Activated CD4-positive, alpha-beta T cell treated with anti-CD3 and anti-CD28 coated beads, Interleukin-2, amount 10 ng/mL, durations not matched to agents 24 days and 14 days (primary cell): ENCODE results near the gene ZNF787. TPM values are rescaled to one million over a fixed set of nuclear protein-coding genes. Genes with fewer than 3 reads are reported as not detected.

ENCODE experiments used
- DNase-seq: peaks from one replicate; pipeline ENCODE4 v3.0.0; 2022
- H3K27ac Mint-ChIP-seq: one replicate; pipeline ENCODE4 v1.8.0; 2022; ENCODE audit warnings: mild to moderate bottlenecking, mixed read lengths
- H3K27me3 Mint-ChIP-seq: one replicate; pipeline ENCODE4 v1.8.0; 2022; ENCODE audit warnings: mixed read lengths
- H3K36me3 Mint-ChIP-seq: one replicate; pipeline ENCODE4 v1.8.0; 2022; ENCODE audit warnings: low read depth, mild to moderate bottlenecking, mixed read lengths
- H3K4me1 Mint-ChIP-seq: one replicate; pipeline ENCODE4 v1.8.0; 2021; ENCODE audit warnings: mixed read lengths
- H3K4me3 Mint-ChIP-seq: one replicate; pipeline ENCODE4 v1.8.0; 2022; ENCODE audit warnings: mild to moderate bottlenecking, moderate library complexity, mixed read lengths
- H3K9me3 Mint-ChIP-seq: one replicate; pipeline ENCODE4 v1.8.0; 2021; ENCODE audit warnings: mixed read lengths
- intact Hi-C: fragments of 100-400 bp; cut with micrococcal nuclease; formaldehyde crosslinking; loops from one replicate; pipeline ENCODE4 v1.15.1; 2023
- total RNA-seq: library from RNA; stranded (reverse); gene quantifications from 2 replicates; pipeline ENCODE4 v1.2.3, GENCODE V29; 2022

The ZNF787 gene
- total RNA-seq = 36.4 and 37.0 TPM in 2 replicates

- peak; percentile 99 for DNase-seq
- intact Hi-C loops = loop anchor here (1.0 to 10.0 kb wide), 3 partner anchors 20 to 787 kb away; partner anchors contain the start of genes KMT5C, ZNF444 and ZSCAN5A
- H3K9me3 Mint-ChIP-seq = no peaks in the 10 kb centered on the region
- H3K4me1 Mint-ChIP-seq = peaks cover 35% of the 10 kb centered on the region
- H3K4me3 Mint-ChIP-seq = peak within 1 kb of the TSS; percentile 90
- peaks cover 2% of the 10 kb centered on the region for H3K27me3 Mint-ChIP-seq
- peaks cover 10% of the 10 kb centered on the region for H3K36me3 Mint-ChIP-seq
- H3K27ac Mint-ChIP-seq = peak within 1 kb of the TSS; percentile 97
Observed at GRCh38 chr19:56121180-56122167, at the start of gene ZNF787. TSS of gene ZNF787 (minus strand) at chr19:56121295. CDS start at chr19:56103217, 18,078 bp downstream.

- H3K27me3 Mint-ChIP-seq = no peaks in the 10 kb centered on the region
- intact Hi-C loops = no loop called here
- no peak overlapping the region for H3K27ac Mint-ChIP-seq
- no peaks in the 10 kb centered on the region for H3K9me3 Mint-ChIP-seq
- H3K36me3 Mint-ChIP-seq = no peaks in the 10 kb centered on the region
- H3K4me3 Mint-ChIP-seq = no peak overlapping the region
- H3K4me1 Mint-ChIP-seq = peaks cover 3% of the 10 kb centered on the region
- no peak for DNase-seq
Observed at GRCh38 chr19:56170261-56170660, 49.2 kb upstream of the ZNF787 start.

GRCh38 chr19:56167064-56167578 lies 46.0 kb upstream of the ZNF787 start:
- no peaks in the 10 kb centered on the region for H3K27me3 Mint-ChIP-seq
- no peaks in the 10 kb centered on the region for H3K9me3 Mint-ChIP-seq
- intact Hi-C loops = loop anchor here (10.0 kb wide), 1 partner anchor 52 kb away; no protein-coding TSS in a partner anchor
- DNase-seq = no peak
- H3K4me1 Mint-ChIP-seq = peaks cover 9% of the 10 kb centered on the region
- no peak overlapping the region for H3K4me3 Mint-ChIP-seq
- no peaks in the 10 kb centered on the region for H3K36me3 Mint-ChIP-seq
- no peak overlapping the region for H3K27ac Mint-ChIP-seq

- no peak overlapping the region for H3K27ac Mint-ChIP-seq
- H3K27me3 Mint-ChIP-seq = no peaks in the 10 kb centered on the region
- H3K4me3 Mint-ChIP-seq = no peak overlapping the region
- H3K4me1 Mint-ChIP-seq = peaks cover 13% of the 10 kb centered on the region
- intact Hi-C loops = loop anchor here (10.0 kb wide), 1 partner anchor 48 kb away; no protein-coding TSS in a partner anchor
- DNase-seq = no peak
- no peaks in the 10 kb centered on the region for H3K9me3 Mint-ChIP-seq
- peaks cover 13% of the 10 kb centered on the region for H3K36me3 Mint-ChIP-seq
Observed at GRCh38 chr19:56163097-56163496, 42.0 kb upstream of the ZNF787 start.

- no peak for DNase-seq
- Mint-ChIP-seq H3K27me3 (no peaks in the 10 kb centered on the region), H3K27ac (no peak overlapping the region), H3K9me3 (no peaks in the 10 kb centered on the region), H3K4me3 (no peak overlapping the region), H3K36me3 (peaks cover 13% of the 10 kb centered on the region), H3K4me1 (peaks cover 13% of the 10 kb centered on the region)
- intact Hi-C loops = loop anchor here (10.0 kb wide), 1 partner anchor 47 kb away; no protein-coding TSS in a partner anchor
Observed at GRCh38 chr19:56162258-56162657, 41.2 kb upstream of the ZNF787 start.

GRCh38 chr19:56161534-56161933 lies 40.4 kb upstream of the ZNF787 start:
- H3K4me3 Mint-ChIP-seq = no peak overlapping the region
- H3K27me3 Mint-ChIP-seq = no peaks in the 10 kb centered on the region
- no peak for DNase-seq
- H3K9me3 Mint-ChIP-seq = no peaks in the 10 kb centered on the region
- intact Hi-C loops = loop anchor here (10.0 kb wide), 1 partner anchor 47 kb away; no protein-coding TSS in a partner anchor
- H3K27ac Mint-ChIP-seq = no peak overlapping the region
- H3K4me1 Mint-ChIP-seq = peaks cover 13% of the 10 kb centered on the region
- peaks cover 13% of the 10 kb centered on the region for H3K36me3 Mint-ChIP-seq

GRCh38 chr19:56159622-56160271 lies 38.7 kb upstream of the ZNF787 start:
- Mint-ChIP-seq H3K9me3 (no peaks in the 10 kb centered on the region), H3K4me1 (peaks cover 13% of the 10 kb centered on the region), H3K4me3 (no peak overlapping the region), H3K27ac (no peak overlapping the region), H3K27me3 (no peaks in the 10 kb centered on the region), H3K36me3 (peaks cover 22% of the 10 kb centered on the region)
- DNase-seq = no peak
- intact Hi-C loops = loop anchor here (10.0 kb wide), 1 partner anchor 45 kb away; no protein-coding TSS in a partner anchor

GRCh38 chr19:56159009-56159559 lies 38.0 kb upstream of the ZNF787 start:
- DNase-seq = no peak
- Mint-ChIP-seq H3K27me3 (no peaks in the 10 kb centered on the region), H3K4me1 (peaks cover 11% of the 10 kb centered on the region), H3K36me3 (peaks cover 23% of the 10 kb centered on the region), H3K9me3 (no peaks in the 10 kb centered on the region), H3K4me3 (no peak overlapping the region), H3K27ac (no peak overlapping the region)
- intact Hi-C loops = no loop called here

GRCh38 chr19:56158170-56158757 lies 37.2 kb upstream of the ZNF787 start:
- Mint-ChIP-seq H3K27me3 (no peaks in the 10 kb centered on the region), H3K9me3 (no peaks in the 10 kb centered on the region), H3K27ac (no peak overlapping the region), H3K4me3 (no peak overlapping the region), H3K36me3 (peaks cover 31% of the 10 kb centered on the region), H3K4me1 (peaks cover 16% of the 10 kb centered on the region)
- DNase-seq = no peak
- intact Hi-C loops = no loop called here

GRCh38 chr19:56156768-56157167 lies 35.7 kb upstream of the ZNF787 start:
- Mint-ChIP-seq H3K27me3 (no peaks in the 10 kb centered on the region), H3K4me1 (peaks cover 17% of the 10 kb centered on the region), H3K27ac (no peak overlapping the region), H3K4me3 (no peak overlapping the region), H3K9me3 (no peaks in the 10 kb centered on the region), H3K36me3 (peaks cover 32% of the 10 kb centered on the region)
- DNase-seq = no peak
- intact Hi-C loops = no loop called here

GRCh38 chr19:56155124-56155687 lies 34.1 kb upstream of the ZNF787 start:
- H3K4me3 Mint-ChIP-seq = no peak overlapping the region
- H3K4me1 Mint-ChIP-seq = peaks cover 17% of the 10 kb centered on the region
- H3K9me3 Mint-ChIP-seq = no peaks in the 10 kb centered on the region
- H3K36me3 Mint-ChIP-seq = peaks cover 33% of the 10 kb centered on the region
- no peaks in the 10 kb centered on the region for H3K27me3 Mint-ChIP-seq
- H3K27ac Mint-ChIP-seq = no peak overlapping the region
- DNase-seq = no peak
- intact Hi-C loops = no loop called here

GRCh38 chr19:56153507-56153906 lies 32.4 kb upstream of the ZNF787 start:
- H3K27me3 Mint-ChIP-seq = no peaks in the 10 kb centered on the region
- H3K4me1 Mint-ChIP-seq = peaks cover 11% of the 10 kb centered on the region
- no peak overlapping the region for H3K4me3 Mint-ChIP-seq
- no peaks in the 10 kb centered on the region for H3K9me3 Mint-ChIP-seq
- H3K36me3 Mint-ChIP-seq = peaks cover 34% of the 10 kb centered on the region
- H3K27ac Mint-ChIP-seq = peak overlapping the region; percentile 27
- DNase-seq = no peak
- intact Hi-C loops = no loop called here

GRCh38 chr19:56152644-56153043 lies 31.5 kb upstream of the ZNF787 start:
- Mint-ChIP-seq H3K4me3 (no peak overlapping the region), H3K4me1 (peaks cover 11% of the 10 kb centered on the region), H3K9me3 (no peaks in the 10 kb centered on the region), H3K36me3 (peaks cover 40% of the 10 kb centered on the region), H3K27me3 (no peaks in the 10 kb centered on the region), H3K27ac (no peak overlapping the region)
- intact Hi-C loops = no loop called here
- no peak for DNase-seq
